Measurements from ENCODE around the gene FNIP2.
"Not testable (repeated sequence)": the region's sequence is repeated elsewhere in the genome, so short reads cannot be mapped to it uniquely, and the experiment has no call there.

GRCh38 chr4:158920452-158920996 is 151.7 kb downstream of the FNIP2 start:
- TF ChIP-seq CTCF (conservative IDR thresholded peaks at IDR 0.05 in 1 of 2, IDR thresholded peaks at IDR 0.05 in 1 of 2; ENCODE audit: extremely low read depth in 1 of 2, insufficient read depth in 1 of 2, low read depth in 1 of 2, low read length in 2 of 2); EZH2 (IDR thresholded peaks at IDR 0.05; ENCODE audit: borderline replicate concordance, low read length): not testable (repeated sequence)

All from mammary epithelial cell (primary cell).